GOT3 (cell line): ENCODE measurements around the gene SHISA7.
"Not testable (repeated sequence)": the region's sequence is repeated elsewhere in the genome, so short reads cannot be mapped to it uniquely, and the experiment has no call there.

Source experiments
- DNase-seq: peaks from one replicate; lab custom pipeline; 2025; ENCODE audit warnings: mixed read lengths; lab: John Stamatoyannopoulos, UW

The SHISA7 gene

GRCh38 chr19:55446060-55446459 lies 3.0 kb upstream of the SHISA7 start:
- no peak for DNase-seq

- DNase-seq = no peak
Measured at GRCh38 chr19:55444646-55445045, 1.5 kb upstream of the SHISA7 start.

DNA sequence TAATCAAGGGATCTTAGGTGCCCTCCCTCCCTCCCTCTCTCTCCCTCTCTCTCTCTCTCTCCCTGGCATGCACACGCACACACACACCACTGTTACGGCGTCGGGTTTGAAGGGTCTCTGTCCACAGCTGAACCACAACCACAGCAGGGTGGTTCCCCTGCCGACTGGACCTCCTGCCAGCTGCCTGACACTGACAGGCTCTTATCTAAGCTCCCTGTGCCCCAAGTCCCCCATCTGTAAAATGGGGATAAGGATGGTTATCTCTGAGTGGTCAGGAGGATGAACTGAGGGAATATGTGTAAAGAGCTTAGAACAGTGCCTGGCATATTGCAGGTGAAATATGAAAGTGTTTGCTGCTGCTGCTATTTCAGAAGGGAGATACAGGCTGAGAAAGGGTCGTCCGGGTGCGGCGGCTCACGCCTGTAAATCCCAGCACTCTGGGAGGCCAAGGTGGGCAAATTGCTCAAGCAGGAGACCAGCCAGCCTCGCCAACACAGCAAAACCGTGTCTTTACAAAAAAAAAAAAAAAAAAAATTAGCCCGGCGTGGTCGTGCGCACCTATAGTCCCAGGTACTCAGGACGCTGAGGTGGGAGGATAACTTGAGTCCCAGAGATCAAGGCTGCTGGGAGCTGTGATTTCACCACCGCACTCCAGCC lies 852 bp upstream of the SHISA7 start:
- no peak for DNase-seq

- no peak for DNase-seq
Measured at GRCh38 chr19:55442372-55442961, 633 bp downstream of the SHISA7 start.

DNA sequence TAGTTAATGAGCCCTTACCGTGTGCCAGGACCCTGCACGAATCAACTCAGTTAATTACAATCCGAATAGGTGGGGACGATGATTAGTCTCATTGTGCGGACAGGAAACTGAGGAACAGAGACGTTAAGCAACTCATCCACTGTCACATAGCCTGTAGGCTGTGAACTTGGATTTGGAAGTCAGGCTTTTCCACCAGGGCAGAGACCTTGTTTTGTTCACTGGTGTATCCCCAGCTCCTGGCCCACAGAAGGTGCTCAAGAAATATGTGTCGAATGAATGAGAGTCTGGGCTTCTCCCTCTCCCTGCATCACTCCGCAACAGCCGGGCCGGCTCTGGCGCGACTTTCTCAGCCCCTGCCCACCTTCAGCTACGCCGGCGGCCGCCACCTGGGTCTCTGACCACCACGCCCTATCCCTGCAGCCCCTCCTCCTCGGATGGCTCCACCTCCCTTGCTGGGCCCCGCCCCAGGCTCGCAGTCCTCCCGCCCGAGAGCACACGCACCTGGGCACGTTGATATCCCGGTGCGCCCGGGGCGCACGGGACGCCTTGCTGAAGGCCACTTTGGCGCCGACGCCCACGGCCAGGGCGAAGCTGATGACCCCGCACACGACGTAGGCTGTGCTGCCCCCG lies 1.3 kb downstream of the SHISA7 start:
- no peak for DNase-seq

DNA sequence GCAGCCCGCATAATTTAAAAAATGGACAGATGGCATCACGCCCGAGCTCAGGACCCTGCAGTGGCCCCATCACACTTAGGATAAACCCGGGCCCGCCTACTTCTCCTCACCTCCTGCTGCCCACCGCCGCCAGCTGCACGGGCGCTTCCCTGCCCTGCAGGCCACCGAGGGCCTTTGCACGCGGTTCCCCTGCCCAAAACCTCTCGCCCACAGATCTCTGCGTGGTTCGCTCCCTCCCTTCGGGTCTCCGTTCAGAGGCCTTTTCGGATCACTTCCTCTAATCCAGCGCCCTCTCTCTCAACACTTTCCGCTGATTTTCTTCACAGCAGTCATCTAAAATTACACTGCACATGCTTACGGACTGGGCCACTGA lies 1.8 kb downstream of the SHISA7 start:
- DNase-seq = no peak

- DNase-seq = no peak
Measured at GRCh38 chr19:55440411-55441105, 2.5 kb downstream of the SHISA7 start.

DNA sequence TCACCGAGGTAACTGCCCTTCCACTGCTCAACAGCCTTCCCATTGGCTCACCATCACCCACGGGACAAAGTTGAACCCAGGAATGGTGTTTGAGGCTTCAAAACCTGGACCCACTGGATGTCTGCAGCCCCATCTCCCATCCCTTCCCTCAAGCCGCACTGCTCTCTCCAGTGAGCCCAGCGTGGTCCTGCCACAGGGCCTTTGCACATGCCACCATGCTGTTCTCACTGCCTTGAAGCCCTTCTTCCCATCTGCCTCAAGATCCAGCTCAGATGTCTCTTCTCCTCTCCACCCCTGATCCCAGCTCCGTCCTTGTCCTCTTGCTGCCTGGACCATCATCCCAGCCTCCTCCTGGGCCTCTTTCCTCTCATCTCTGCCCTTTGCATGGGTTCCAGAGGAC lies 4.0 kb downstream of the SHISA7 start:
- no peak for DNase-seq

DNA sequence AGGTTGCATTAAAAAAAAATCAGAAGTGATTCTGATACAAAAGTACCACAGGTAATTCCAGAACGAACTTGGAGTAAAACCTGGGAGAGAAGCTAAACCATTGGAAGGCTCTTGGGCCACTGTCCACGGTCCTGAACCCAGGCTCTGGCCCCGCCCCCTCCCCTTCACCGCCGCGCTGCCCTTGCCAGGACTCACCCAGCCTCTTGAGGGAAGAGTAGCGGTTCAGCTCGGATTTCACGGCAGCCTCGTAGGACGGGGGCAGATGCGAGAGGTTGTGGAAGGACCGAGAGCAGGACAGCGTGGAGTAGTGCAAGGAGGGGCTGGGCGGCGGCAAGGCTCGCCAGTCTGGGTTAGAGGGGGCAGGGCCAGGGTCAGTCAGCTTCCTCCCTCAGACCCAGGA lies 5.7 kb downstream of the SHISA7 start:
- no peak for DNase-seq

DNA sequence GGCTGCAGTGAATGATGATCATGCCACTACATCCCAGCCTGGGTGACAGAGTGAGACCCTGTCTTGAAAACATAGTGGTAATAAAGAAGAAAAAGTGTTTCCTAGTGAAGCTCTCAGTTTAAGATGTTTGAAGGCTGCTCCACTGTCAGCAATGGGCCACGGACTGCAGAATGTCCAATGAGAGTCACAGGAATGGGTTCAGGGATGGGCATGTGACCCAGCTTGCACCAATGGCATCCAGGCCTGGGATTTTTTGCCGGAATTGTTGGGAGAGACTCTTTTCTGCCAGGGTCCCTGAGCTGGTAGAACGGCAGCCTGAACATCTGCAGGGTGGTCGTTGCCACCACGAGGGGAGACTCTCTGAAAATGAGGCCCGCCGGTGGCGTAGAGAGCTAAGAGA lies 6.3 kb downstream of the SHISA7 start:
- no peak for DNase-seq

GRCh38 chr19:55435020-55435419 lies 8.1 kb downstream of the SHISA7 start:
- DNase-seq = no peak

DNA sequence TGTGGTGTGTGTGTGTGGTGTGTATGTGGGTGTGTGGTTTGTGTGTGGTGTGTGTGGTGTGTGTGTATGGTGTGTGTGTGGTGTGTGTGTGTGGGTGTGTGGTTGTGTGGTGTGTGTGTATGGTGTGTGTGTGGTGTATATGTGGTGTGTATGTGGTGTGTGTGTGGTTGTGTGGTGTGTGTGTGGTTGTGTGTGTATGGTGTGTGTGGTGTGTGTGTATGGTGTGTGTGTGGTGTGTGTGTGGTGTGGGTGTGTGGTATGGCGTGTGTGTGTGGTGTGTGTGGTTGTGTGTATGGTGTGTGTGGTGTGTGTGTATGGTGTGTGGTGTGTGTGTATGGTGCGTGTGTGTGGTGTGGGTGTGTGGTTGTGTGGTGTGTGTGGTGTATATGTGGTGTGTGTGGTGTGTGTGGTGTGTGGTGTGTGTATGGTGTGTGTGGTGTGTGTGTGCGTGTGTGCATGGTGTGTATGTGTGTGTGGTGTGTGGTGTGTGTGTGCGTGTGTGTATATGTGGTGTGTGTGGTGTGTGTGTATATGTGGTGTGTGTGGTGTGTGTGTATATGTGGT lies 8.7 kb downstream of the SHISA7 start:
- DNase-seq = no peak

GRCh38 chr19:55433292-55433691 lies 9.8 kb downstream of the SHISA7 start:
- DNase-seq = no peak

DNA sequence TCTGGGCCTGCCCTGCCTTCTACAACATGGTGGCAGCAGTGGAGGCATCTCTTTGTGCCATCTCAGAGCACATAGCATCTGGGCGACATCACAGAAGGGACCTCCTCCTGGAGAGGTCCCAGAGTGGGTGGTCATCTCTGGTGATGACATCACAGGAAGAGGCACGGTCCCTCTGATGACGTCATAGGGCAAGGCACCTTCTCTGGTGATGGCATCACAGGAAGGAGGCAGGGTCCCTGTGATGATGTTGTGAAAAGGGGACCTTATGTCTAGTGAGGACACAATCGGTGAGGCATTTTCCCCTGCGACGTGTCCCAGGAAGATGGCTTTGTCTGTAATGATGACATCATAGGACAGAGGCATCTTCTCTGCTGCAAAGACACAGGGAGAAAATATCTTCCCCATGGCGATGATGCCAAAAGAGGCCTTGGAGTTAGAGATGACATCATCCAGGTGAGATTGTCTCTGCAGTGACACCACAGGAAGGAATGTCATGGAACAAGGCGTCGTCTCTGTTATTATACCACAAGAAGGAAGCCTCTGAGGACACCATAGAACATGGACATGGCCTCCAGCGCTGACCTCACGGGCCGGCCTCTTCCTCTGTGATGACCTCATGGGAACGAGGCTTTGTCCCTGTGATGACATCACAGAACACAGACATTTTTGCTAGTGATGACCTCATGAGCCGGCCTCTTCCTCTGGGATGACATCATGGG lies 10.7 kb downstream of the SHISA7 start:
- DNase-seq = no peak

DNA sequence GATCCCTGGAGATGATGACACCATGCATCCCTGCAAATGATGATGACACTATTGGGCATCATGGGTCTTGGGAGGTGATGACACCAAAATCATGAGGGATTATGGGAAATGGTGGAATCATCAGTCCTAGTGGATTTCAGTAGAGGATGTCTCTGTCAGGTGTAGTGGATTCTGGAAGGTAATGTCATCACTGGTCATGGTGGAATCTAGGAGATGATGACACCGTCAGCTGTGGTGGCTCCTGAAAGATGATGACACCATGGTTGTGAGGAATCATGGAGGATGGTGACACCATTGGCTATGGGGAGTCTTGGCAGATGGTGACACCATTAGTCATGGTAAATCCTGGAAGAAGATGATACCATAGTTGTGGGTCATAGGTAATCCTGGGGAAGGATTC lies 11.9 kb downstream of the SHISA7 start:
- no peak for DNase-seq

DNA sequence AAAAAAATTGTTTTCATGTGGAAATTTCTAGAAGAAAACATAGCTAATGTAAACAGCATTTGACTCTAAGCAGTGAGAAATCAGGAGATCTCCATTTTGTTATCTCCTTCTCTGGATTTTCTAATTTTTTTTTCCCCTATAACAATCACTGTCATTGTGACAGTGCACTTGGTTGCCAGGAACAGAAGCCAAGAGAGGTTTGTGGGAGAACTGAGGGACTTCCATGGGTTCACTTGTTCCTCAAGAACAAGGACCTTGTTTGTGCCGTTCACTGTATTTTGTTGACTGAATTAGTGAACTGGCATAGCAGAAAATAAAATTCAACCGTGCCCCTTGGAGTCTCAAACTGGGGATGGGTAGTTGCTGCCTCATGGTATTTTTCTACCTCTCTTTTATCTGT lies 17.1 kb downstream of the SHISA7 start:
- DNase-seq = no peak

DNA sequence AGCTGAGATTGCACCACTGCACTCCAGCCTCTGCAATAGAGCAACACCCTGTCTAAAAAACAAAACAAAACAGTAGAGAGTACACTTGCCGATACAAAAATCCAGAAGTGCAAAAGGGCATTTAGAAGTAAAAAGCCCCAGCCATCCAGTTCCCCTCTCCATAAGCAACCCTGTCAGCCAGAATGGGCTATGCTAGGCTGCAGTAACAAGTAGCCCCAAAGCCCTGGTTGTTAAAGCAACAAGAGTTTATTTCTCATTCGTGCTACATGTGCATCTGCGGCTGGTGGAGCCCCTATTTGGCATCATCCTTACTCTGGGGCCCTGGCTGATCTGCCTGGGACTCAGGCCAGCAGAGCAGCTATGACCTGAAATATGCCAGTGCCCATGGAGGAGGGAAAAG lies 18.6 kb downstream of the SHISA7 start:
- no peak for DNase-seq

DNA sequence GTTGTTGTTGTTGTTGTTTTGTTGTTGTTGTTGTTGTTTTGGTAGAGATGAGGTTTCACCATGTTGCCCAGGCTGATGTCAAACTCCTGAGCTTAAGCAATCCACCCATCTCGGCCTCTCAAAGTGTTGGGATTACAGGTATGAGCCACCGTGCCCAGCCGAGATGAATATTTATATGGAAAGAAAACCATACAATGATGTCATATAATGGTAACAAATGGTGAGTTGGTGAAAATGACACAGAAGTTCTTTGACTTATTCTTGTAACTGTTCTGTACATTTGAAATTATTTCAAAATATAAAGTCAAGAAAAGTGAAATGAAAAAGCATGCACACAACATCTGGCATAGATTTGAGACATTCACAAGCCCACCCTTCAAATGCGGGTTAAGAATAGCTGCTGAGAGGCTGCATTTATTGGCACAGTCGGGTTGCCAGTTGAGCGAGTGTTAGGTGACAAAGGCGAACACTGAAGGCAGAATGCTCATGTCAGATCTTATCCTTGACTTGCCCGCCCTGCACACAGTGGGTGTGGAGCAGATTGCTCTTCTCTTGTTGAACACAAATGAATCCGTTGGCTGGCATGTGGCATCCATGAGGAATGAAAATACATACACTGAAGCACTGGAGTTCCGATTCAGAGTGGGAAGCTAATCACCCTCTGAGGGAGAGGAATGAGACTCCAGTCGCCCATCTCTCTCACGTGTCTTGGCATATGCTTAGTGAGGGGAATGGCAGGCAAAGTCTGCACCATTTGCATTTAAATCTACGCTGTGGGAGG lies 19.7 kb downstream of the SHISA7 start:
- no peak for DNase-seq

DNA sequence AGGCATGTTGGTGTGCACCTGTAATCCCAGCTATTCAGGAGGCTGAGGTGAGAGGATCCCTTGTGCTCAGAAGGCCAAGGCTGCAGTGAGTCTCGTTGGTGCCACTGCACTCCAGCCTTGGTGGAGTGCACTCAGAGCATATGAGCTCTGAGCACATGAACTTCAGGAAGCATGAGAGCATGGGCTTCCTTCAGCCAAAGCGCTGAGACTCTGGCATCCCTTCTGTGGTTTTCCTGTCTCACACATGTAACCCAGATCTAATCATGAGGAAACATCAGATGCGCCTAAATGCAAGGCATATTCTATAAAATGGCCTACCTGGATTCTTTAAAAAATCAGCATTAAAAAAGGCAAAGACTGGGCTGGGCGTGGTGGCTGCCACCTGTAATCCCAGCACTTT lies 21.8 kb downstream of the SHISA7 start:
- DNase-seq = not testable (repeated sequence)

DNA sequence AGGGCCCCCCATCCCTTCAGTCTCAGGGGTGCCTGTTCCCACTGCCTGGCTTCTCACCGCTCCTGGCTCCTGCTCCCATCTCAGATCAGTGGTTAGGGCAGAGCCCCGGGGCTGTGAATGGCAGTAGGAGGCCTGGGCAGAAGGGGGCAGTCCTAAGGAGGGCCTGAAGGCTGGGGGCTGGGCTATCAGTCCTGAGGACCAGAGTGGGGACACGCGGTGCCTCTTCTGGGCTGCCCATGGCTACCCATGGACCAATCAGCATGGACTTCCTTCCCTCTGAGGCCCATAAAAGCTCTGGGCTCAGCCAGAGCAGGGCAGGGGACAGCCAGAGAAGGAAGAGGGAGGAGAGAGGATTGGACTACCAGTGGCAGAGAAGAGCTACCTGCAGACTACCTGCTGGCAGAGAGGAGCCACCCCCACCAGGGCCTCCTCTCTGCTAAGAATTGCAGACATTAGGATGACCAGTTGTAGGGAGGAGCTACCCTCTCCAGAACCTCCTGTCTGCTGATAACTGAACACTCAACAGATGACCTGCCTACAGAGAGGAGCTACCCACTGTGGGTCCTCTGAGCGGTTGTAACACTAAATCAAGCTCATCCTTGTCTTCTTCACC lies 23.4 kb downstream of the SHISA7 start:
- DNase-seq = no peak

DNA sequence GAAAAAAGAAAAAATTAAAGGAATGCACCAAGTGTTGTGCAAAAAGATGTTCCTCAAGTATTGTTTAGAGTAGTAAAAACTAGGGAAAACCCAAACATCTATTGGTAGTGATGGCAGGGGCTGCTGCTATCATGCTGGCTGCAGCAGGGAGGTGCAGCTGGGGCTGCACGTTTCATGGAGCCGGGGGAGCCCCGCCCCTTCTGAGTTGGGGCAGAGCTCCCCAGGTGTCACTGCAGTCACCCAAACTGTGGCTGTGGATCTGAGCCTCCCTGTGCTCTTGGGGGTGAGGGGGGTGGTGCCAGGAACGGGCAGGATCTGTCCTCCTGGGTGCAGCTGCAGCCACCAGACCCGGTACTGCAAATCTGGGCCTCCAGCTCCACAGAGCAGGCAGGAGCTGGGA lies 24.0 kb downstream of the SHISA7 start:
- DNase-seq = no peak
